GM13976 (cell line): ENCODE data around the gene NOTCH4.

Experiments used
- DNase-seq: peaks from one replicate; pipeline ENCODE4 v3.0.0; 2012; ENCODE audit warnings: low spot score
- in situ Hi-C: fragments of 300-500 bp; cut with MboI; formaldehyde crosslinking; loops from one replicate; pipeline ENCODE4 v1.12.0; 2022; ENCODE audit warnings: low sequenced_read_pairs, mixed read lengths, inconsistent platforms; ENCODE audit not compliant: unreplicated experiment
- TF ChIP-seq, protein P1 (sequence below): IDR thresholded peaks from 2 replicates; pipeline ENCODE4 v1.5.1; 2012; ENCODE audit warnings: borderline replicate concordance, mild to moderate bottlenecking; ENCODE audit not compliant: insufficient read depth; ENCODE audit errors: extremely low read depth, missing control alignments, control extremely low read depth

Gene NOTCH4

GRCh38 chr6:32148289-32149091 lies 75.4 kb downstream of the NOTCH4 start:
- in situ Hi-C loops = no loop called here
- TF ChIP-seq, protein P1, sequence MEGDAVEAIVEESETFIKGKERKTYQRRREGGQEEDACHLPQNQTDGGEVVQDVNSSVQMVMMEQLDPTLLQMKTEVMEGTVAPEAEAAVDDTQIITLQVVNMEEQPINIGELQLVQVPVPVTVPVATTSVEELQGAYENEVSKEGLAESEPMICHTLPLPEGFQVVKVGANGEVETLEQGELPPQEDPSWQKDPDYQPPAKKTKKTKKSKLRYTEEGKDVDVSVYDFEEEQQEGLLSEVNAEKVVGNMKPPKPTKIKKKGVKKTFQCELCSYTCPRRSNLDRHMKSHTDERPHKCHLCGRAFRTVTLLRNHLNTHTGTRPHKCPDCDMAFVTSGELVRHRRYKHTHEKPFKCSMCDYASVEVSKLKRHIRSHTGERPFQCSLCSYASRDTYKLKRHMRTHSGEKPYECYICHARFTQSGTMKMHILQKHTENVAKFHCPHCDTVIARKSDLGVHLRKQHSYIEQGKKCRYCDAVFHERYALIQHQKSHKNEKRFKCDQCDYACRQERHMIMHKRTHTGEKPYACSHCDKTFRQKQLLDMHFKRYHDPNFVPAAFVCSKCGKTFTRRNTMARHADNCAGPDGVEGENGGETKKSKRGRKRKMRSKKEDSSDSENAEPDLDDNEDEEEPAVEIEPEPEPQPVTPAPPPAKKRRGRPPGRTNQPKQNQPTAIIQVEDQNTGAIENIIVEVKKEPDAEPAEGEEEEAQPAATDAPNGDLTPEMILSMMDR = no peak
- peak; percentile 36 for DNase-seq

DNA sequence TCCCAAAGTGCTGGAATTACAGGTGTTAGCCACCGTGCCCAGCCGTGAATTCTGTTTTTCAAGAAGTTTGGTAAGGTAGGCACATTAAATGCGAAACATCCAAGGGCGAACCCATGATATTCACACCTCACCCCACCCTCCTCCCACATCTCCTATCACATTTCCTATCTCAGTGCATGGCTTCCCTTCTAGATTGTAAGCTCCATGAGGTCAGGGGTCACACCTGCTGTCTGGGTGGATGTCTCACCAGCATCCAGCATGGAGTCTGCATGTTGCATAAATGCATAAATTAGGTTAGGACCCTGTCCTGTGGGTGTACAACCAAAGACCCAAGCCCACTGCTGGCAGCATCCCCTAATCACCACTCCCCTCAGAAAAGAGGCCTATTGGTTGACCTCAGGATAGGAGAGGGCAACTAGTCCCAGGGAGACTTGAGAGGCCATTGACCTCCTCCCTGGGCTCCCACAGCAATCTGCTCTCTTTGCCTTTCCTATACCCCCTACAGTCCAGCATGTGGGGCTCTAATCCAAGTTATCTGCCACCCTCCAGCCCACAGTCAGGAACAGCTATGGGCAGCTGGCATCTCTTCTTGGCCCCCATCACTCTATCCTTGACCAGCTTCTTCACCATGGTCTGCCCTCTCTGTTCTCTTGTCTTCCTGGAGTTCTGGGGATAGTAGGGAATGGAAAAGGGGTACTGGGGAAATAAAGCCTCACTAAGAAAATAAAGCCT lies 76.3 kb downstream of the NOTCH4 start:
- DNase-seq = no peak
- in situ Hi-C loops = no loop called here
- TF ChIP-seq, protein P1 = no peak

- in situ Hi-C loops = no loop called here
- TF ChIP-seq, protein P1 = no peak
- DNase-seq = no peak
Measured at GRCh38 chr6:32146687-32147086, 77.2 kb downstream of the NOTCH4 start.

- in situ Hi-C loops = no loop called here
- DNase-seq = no peak
- TF ChIP-seq, protein P1 = no peak
Measured at GRCh38 chr6:32146287-32146686, 77.6 kb downstream of the NOTCH4 start.
